Measurements from ENCODE around the gene TEX101. TPM values are rescaled to one million over a fixed set of nuclear protein-coding genes. Genes with fewer than 3 reads are reported as not detected.

TEX101 gene
- total RNA-seq, 1 experiment from 2014 or later: not detected

GRCh38 chr19:43460362-43461016 lies 45.8 kb downstream of the TEX101 start:
- ChIA-PET CTCF (interaction anchor here (0.6 kb wide), 1 partner anchor 59 kb away, joined by 3 read pairs; no protein-coding TSS in a partner anchor), POLR2A (ENCODE audit: unreplicated experiment) (no interaction called here)
- H3K4me1 ChIP-seq (ENCODE audit: insufficient read depth, low read length): peaks cover 23% of the 10 kb centered on the region
- intact Hi-C loops (cut with micrococcal nuclease): loop anchor here (5.0 kb wide), 1 partner anchor 42 kb away; the partner anchor contains the start of gene PHLDB3
- no peak overlapping the region for H3K9ac ChIP-seq (ENCODE audit: low read length)
- H3K9me2 ChIP-seq (replicated peaks; ENCODE audit: low read length): no peaks in the 10 kb centered on the region
- H4K20me1 ChIP-seq (ENCODE audit: low read length): no peaks in the 10 kb centered on the region
- H3K79me2 ChIP-seq (ENCODE audit: low read length): 0 out of 2 replicates have a peak, but pooled peaks cover 9% of the 10 kb centered on the region
- ATAC-seq: no peak
- H3K9me3 ChIP-seq (ENCODE audit: low read length): no peaks in the 10 kb centered on the region
- H3K27ac ChIP-seq (ENCODE audit: low read length): no peak overlapping the region
- no peak overlapping the region for H2AFZ ChIP-seq (ENCODE audit: low read length)
- no peaks in the 10 kb centered on the region for H3F3A ChIP-seq (ENCODE audit: low read length, unreplicated experiment)
- H3K27me3 ChIP-seq (ENCODE audit: low read length): no peaks in the 10 kb centered on the region
- no peaks in the 10 kb centered on the region for H3K36me3 ChIP-seq (ENCODE audit: low read depth, low read length)
- no peak overlapping the region for H3K4me3 ChIP-seq (ENCODE audit: low read length)
- BruUV-seq (replicated peaks): no TSS peak
- TF ChIP-seq EZH2 (IDR thresholded peaks at IDR 0.05; ENCODE audit: low read length, unreplicated experiment): no peak
- no peak for TF ChIP-seq EZH2phosphoT487 (IDR thresholded peaks at IDR 0.05; ENCODE audit: borderline replicate concordance, low read length)
- TF ChIP-seq CTCF (conservative IDR thresholded peaks at IDR 0.05; ENCODE audit: low read depth, low read length): no peak
- no peak for DNase-seq
- H3K4me2 ChIP-seq (ENCODE audit: low read length): no peak overlapping the region

DNA sequence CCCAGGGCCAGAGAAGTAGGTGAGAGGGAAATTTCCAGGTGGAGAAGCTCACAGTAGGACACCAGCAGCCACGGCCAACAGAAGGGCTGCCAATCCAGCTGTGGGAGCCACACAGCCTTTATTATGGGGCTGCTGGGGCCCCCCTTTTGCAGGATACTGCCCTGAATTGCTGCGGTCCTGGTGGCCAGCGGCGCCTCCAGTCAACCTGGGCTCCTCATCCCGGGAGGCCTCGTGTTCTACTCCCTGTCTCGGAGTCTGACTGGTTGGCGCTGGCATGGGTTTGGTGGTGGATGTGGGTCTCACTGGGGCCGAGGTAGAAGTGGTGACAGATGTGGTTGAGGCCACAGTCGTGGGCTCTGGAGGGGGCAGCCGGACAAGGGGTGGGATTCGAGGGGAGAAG lies 46.6 kb downstream of the TEX101 start:
- Histone ChIP-seq H3K9me3 (ENCODE audit: low read length) (no peaks in the 10 kb centered on the region), H3K9ac (ENCODE audit: low read length) (no peak overlapping the region), H3K4me3 (ENCODE audit: low read length) (no peak overlapping the region), H3K4me1 (ENCODE audit: insufficient read depth, low read length) (peaks cover 25% of the 10 kb centered on the region), H3K4me2 (ENCODE audit: low read length) (no peak overlapping the region), H3K36me3 (ENCODE audit: low read depth, low read length) (no peaks in the 10 kb centered on the region), H3K9me2 (replicated peaks; ENCODE audit: low read length) (no peaks in the 10 kb centered on the region), H3K27me3 (ENCODE audit: low read length) (no peaks in the 10 kb centered on the region), H3K79me2 (ENCODE audit: low read length) (0 out of 2 replicates have a peak, but pooled peaks cover 9% of the 10 kb centered on the region), H3F3A (ENCODE audit: low read length, unreplicated experiment) (no peaks in the 10 kb centered on the region), H2AFZ (ENCODE audit: low read length) (no peak overlapping the region), H4K20me1 (ENCODE audit: low read length) (no peaks in the 10 kb centered on the region), H3K27ac (ENCODE audit: low read length) (no peak overlapping the region)
- ChIA-PET CTCF (no interaction called here), POLR2A (ENCODE audit: unreplicated experiment) (no interaction called here)
- intact Hi-C loops (cut with micrococcal nuclease): loop anchor here (5.0 kb wide), 1 partner anchor 41 kb away; the partner anchor contains the start of gene PHLDB3
- TF ChIP-seq EZH2phosphoT487 (IDR thresholded peaks at IDR 0.05; ENCODE audit: borderline replicate concordance, low read length): no peak
- no peak for TF ChIP-seq CTCF (conservative IDR thresholded peaks at IDR 0.05; ENCODE audit: low read depth, low read length)
- no peak for TF ChIP-seq EZH2 (IDR thresholded peaks at IDR 0.05; ENCODE audit: low read length, unreplicated experiment)
- DNase-seq: no peak
- no TSS peak for BruUV-seq (replicated peaks)
- no peak for ATAC-seq

DNA sequence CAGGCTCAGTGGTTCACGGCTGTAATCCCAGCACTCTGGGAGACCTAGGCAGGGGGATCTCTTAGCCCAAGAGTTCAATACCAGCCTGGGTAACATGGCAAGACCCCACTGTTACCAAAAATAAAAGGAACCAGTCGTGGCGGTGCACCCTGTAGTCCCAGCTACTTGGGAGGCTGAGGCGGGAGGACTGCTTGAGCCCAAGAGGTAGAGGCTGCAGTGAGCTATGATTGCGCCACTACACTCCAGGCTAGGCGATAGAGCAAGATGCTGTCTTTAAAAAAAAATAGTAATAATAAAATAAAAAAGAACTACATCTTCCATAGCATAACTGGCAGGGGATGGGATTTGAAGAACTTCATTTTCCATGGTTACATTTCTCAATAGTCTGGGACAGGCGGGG lies 47.7 kb downstream of the TEX101 start:
- no TSS peak for BruUV-seq (replicated peaks)
- H3K27me3 ChIP-seq (ENCODE audit: low read length): no peaks in the 10 kb centered on the region
- no peak overlapping the region for H3K27ac ChIP-seq (ENCODE audit: low read length)
- TF ChIP-seq EZH2phosphoT487 (IDR thresholded peaks at IDR 0.05; ENCODE audit: borderline replicate concordance, low read length) (no peak), CTCF (conservative IDR thresholded peaks at IDR 0.05; ENCODE audit: low read depth, low read length) (no peak), EZH2 (IDR thresholded peaks at IDR 0.05; ENCODE audit: low read length, unreplicated experiment) (no peak)
- CTCF ChIA-PET: interaction anchor here (0.6 kb wide), 1 partner anchor 40 kb away, joined by 4 read pairs; no protein-coding TSS in a partner anchor
- no peaks in the 10 kb centered on the region for H3K36me3 ChIP-seq (ENCODE audit: low read depth, low read length)
- no peak for ATAC-seq
- peak overlapping the region; percentile 95 for H3K4me2 ChIP-seq (ENCODE audit: low read length)
- intact Hi-C loops (cut with micrococcal nuclease): loop anchor here (5.0 kb wide), 1 partner anchor 40 kb away; the partner anchor contains the start of gene PHLDB3
- H3K4me3 ChIP-seq (ENCODE audit: low read length): no peak overlapping the region
- H4K20me1 ChIP-seq (ENCODE audit: low read length): no peaks in the 10 kb centered on the region
- H3K9me3 ChIP-seq (ENCODE audit: low read length): no peaks in the 10 kb centered on the region
- no peaks in the 10 kb centered on the region for H3K9me2 ChIP-seq (replicated peaks; ENCODE audit: low read length)
- POLR2A ChIA-PET (ENCODE audit: unreplicated experiment): no interaction called here
- H3K9ac ChIP-seq (ENCODE audit: low read length): no peak overlapping the region
- DNase-seq: no peak
- H3F3A ChIP-seq (ENCODE audit: low read length, unreplicated experiment): no peaks in the 10 kb centered on the region
- H3K4me1 ChIP-seq (ENCODE audit: insufficient read depth, low read length): peaks cover 32% of the 10 kb centered on the region
- H3K79me2 ChIP-seq (ENCODE audit: low read length): 0 out of 2 replicates have a peak, but pooled peaks cover 9% of the 10 kb centered on the region
- no peak overlapping the region for H2AFZ ChIP-seq (ENCODE audit: low read length)

Data from PC-3 (cell line).